AG04450 (cell line): ENCODE data around the gene ZBTB7C. TPM values are rescaled to one million over a fixed set of nuclear protein-coding genes. Genes with fewer than 3 reads are reported as not detected.

Experiments used
- CTCF ChIA-PET: fragments of 300-600, 350-600 bp; formaldehyde crosslinking; extraction: SDS; loops from one replicate; lab custom pipeline; 2022; ENCODE audit warnings: antibody characterized with exemption, inconsistent platforms; lab: Charles Lee
- POLR2A ChIA-PET: fragments of 350-600 bp; formaldehyde crosslinking; extraction: SDS; loops from one replicate; lab custom pipeline; 2021; ENCODE audit warnings: antibody characterized with exemption, inconsistent platforms; lab: Yijun Ruan, JAX
- DNase-seq: peaks from one replicate; pipeline ENCODE4 v3.0.0-alpha.2; 2011; ENCODE audit warnings: low read depth, low spot score
- H3K27ac ChIP-seq: one replicate; pipeline ENCODE4 v1.5.1; 2012; ENCODE audit warnings: low read depth, low read length, control low read depth
- H3K27me3 ChIP-seq: one replicate; pipeline ENCODE4 v1.6.0; 2012; ENCODE audit warnings: low read length; ENCODE audit not compliant: control insufficient read depth, insufficient read depth
- H3K4me3 ChIP-seq: 2 replicates; pipeline ENCODE4 v1.5.1; 2011; ENCODE audit warnings: mild to moderate bottlenecking, low read depth, low read length, control low read depth
- H3K9me3 ChIP-seq: 2 replicates; pipeline ENCODE4 v1.5.1; 2012; ENCODE audit warnings: low read length; ENCODE audit not compliant: control insufficient read depth, insufficient read depth
- polyA plus RNA-seq: library from polyadenylated mRNA; depleted of rRNA; stranded (reverse); fragments of >200 nt; gene quantifications from 2 replicates; pipeline ENCODE4 v1.2.3, GENCODE V29; 2011
- TF ChIP-seq, protein P1 (sequence below): IDR thresholded peaks from 2 replicates; pipeline ENCODE4 v1.5.1; 2011; ENCODE audit warnings: low read depth, low read length, control low read depth, inconsistent platforms

ZBTB7C gene
- polyA plus RNA-seq, 1 experiment = not detected

GRCh38 chr18:48122816-48123215 is 286.4 kb downstream of the ZBTB7C start:
- ChIA-PET POLR2A (no interaction called here), CTCF (no interaction called here)
- H3K27ac ChIP-seq = no peak overlapping the region
- H3K9me3 ChIP-seq = no peaks in the 10 kb centered on the region
- peaks cover 10% of the 10 kb centered on the region for H3K27me3 ChIP-seq
- TF ChIP-seq, protein P1, sequence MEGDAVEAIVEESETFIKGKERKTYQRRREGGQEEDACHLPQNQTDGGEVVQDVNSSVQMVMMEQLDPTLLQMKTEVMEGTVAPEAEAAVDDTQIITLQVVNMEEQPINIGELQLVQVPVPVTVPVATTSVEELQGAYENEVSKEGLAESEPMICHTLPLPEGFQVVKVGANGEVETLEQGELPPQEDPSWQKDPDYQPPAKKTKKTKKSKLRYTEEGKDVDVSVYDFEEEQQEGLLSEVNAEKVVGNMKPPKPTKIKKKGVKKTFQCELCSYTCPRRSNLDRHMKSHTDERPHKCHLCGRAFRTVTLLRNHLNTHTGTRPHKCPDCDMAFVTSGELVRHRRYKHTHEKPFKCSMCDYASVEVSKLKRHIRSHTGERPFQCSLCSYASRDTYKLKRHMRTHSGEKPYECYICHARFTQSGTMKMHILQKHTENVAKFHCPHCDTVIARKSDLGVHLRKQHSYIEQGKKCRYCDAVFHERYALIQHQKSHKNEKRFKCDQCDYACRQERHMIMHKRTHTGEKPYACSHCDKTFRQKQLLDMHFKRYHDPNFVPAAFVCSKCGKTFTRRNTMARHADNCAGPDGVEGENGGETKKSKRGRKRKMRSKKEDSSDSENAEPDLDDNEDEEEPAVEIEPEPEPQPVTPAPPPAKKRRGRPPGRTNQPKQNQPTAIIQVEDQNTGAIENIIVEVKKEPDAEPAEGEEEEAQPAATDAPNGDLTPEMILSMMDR = no peak
- no peak overlapping the region for H3K4me3 ChIP-seq
- no peak for DNase-seq

DNA sequence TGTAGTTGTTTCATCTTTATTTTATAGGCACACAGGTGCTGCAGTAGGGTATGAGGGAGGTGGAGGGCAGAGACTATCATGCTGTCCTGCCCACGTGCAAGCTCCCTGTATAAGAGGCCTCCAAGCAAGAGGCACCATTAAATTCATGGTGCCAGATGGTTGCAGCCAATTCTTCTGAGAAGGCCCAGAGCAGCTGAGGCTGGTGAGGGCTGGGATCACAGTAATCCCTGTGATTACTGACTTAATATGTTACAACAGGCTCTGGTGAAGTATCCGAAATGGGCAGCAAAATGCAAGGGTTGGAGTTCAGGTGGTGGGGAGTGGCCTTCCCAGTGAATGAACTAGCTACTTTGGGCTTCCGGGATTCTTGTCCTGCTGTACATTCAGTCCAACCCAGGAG is 286.8 kb downstream of the ZBTB7C start:
- CTCF ChIA-PET = no interaction called here
- no peak overlapping the region for H3K4me3 ChIP-seq
- TF ChIP-seq, protein P1 = no peak
- POLR2A ChIA-PET = no interaction called here
- no peak overlapping the region for H3K27ac ChIP-seq
- H3K27me3 ChIP-seq = peaks cover 10% of the 10 kb centered on the region
- DNase-seq = no peak
- H3K9me3 ChIP-seq = no peaks in the 10 kb centered on the region

DNA sequence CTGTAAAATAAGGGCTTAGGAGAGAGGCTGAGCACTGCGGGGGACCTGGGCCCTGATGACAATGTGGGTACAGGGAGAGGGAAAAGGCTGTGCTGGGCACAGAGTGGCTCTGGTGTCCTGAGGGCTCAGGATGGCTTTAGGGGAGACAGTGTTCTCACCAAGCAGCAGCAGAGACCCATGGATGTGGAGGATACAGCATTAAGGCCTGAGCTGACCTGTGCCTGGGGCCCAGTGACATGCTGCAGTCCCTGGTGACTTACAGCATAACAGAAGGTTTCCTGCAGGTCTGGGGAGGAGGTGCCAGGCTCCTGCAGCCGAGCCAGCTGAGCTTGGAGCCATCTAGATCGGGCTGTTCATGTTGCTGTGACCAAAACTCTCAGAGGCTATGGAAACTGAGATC is 287.4 kb downstream of the ZBTB7C start:
- Histone ChIP-seq H3K27me3 (peaks cover 10% of the 10 kb centered on the region), H3K4me3 (no peak overlapping the region), H3K9me3 (no peaks in the 10 kb centered on the region), H3K27ac (no peak overlapping the region)
- ChIA-PET POLR2A (no interaction called here), CTCF (no interaction called here)
- TF ChIP-seq, protein P1 = no peak
- DNase-seq = no peak

DNA sequence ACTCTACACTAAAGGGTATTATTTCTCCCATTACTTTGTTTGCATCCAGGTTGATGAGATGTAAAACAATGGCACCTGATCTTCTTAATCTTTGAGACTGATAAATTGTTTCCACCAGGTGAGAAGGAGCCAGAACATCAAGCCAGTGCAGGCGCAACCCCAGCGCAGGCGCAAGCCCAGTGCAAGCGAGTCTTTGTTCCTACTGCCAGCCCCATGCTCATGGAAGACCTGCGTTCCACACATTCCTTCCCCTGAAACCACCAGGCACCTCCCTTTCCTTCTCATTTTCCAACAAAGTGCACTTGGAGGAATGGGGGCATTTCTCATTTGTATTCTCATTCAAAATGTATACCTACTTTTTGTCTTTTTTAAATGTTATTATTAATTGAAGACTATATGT is 290.0 kb downstream of the ZBTB7C start:
- TF ChIP-seq, protein P1 = no peak
- ChIA-PET CTCF (no interaction called here), POLR2A (no interaction called here)
- Histone ChIP-seq H3K27ac (no peak overlapping the region), H3K9me3 (no peaks in the 10 kb centered on the region), H3K4me3 (no peak overlapping the region), H3K27me3 (peaks cover 2% of the 10 kb centered on the region)
- DNase-seq = no peak

DNA sequence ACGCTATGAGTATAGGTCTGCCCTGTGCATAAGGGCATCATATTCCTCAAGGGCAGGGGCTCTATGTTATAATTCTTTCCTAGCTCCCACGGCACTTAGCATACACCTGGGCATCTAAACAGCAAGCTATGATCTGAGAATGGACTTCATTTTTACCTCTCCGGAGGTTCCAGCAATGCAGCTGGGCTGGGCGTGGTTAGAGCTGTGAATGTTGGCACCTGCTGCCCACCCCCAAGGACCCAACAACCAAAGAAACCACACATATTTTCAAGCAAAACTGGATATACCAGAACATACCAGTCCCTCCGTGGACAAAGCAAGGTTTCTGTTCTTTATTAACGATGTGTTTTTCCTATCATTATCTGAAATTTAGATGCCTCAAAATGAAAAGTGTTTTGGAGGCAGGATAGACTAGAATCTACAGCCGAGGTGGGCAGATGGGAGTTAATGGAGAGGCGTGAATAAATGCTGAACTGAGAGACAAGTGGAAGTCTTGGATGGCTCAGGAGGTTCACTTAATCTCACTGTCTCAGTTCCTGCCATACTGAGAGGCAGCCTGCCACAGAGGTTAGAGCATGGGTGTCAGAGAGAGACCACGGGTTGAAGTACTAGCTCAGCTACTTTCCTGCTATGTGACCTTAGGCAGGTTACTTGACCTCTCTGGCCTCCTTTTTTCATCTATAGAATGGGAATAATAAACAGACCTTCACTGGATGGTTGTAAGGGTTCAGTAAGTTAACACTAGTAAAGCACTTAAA is 292.1 kb downstream of the ZBTB7C start:
- POLR2A ChIA-PET = no interaction called here
- H3K9me3 ChIP-seq = no peaks in the 10 kb centered on the region
- peaks cover 2% of the 10 kb centered on the region for H3K27me3 ChIP-seq
- no peak overlapping the region for H3K27ac ChIP-seq
- no peak for DNase-seq
- H3K4me3 ChIP-seq = no peak overlapping the region
- CTCF ChIA-PET = no interaction called here
- TF ChIP-seq, protein P1 = no peak
